ENCODE measurements around the gene LIN9.

DNA sequence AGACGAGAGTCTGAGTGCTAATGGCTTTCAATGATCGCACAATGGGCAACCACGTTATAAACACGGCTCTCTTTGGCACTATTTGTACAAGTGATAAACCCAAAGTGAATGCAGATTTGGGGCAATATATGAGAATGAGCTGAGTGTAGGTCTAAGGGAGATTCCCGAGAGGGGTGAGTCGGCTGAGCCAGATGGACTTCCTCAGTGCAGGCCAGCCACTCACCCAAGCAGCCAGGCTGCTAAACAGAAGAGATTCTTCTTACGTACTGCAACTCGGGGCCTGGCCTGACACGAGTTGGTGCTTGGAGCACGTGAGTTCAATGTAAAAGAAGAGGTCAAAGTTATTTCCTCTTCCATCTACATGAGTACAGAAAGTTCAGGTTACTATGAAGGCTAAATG lies 91.7 kb downstream of the LIN9 start:
- TF ChIP-seq, protein P1, sequence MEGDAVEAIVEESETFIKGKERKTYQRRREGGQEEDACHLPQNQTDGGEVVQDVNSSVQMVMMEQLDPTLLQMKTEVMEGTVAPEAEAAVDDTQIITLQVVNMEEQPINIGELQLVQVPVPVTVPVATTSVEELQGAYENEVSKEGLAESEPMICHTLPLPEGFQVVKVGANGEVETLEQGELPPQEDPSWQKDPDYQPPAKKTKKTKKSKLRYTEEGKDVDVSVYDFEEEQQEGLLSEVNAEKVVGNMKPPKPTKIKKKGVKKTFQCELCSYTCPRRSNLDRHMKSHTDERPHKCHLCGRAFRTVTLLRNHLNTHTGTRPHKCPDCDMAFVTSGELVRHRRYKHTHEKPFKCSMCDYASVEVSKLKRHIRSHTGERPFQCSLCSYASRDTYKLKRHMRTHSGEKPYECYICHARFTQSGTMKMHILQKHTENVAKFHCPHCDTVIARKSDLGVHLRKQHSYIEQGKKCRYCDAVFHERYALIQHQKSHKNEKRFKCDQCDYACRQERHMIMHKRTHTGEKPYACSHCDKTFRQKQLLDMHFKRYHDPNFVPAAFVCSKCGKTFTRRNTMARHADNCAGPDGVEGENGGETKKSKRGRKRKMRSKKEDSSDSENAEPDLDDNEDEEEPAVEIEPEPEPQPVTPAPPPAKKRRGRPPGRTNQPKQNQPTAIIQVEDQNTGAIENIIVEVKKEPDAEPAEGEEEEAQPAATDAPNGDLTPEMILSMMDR (IDR thresholded peaks at IDR 0.05) = no peak
- TF ChIP-seq POLR2A (IDR thresholded peaks at IDR 0.05) = no peak
